Calu3 (cell line): ENCODE results near the gene ELMO1. TPM values are rescaled to one million over a fixed set of nuclear protein-coding genes. Genes with fewer than 3 reads are reported as not detected.
A peak's percentile ranks its signal among the peaks of the same experiment; 100 is the strongest.

ENCODE experiments used
- BruUV-seq: library from RNA; stranded (reverse); fragments of 400-500 nt; replicated peaks from 2 replicates; lab custom pipeline; 2021; lab: Mats Ljungman, UMichigan
- CTCF ChIA-PET: fragments of 300-600 bp; sonication (Branson Sonifier 250); formaldehyde crosslinking; loops from one replicate; lab custom pipeline; 2022; ENCODE audit warnings: antibody characterized with exemption; lab: Charles Lee
- DNase-seq: peaks from one replicate; pipeline ENCODE4 v3.0.0; 2022
- H3K27ac Mint-ChIP-seq: one replicate; pipeline ENCODE4 v1.8.0; 2022; ENCODE audit warnings: mixed read lengths; ENCODE audit not compliant: unreplicated experiment
- H3K27me3 Mint-ChIP-seq: one replicate; pipeline ENCODE4 v1.8.0; 2022; ENCODE audit warnings: mixed read lengths; ENCODE audit not compliant: unreplicated experiment
- H3K36me3 Mint-ChIP-seq: one replicate; pipeline ENCODE4 v1.8.0; 2022; ENCODE audit warnings: mild to moderate bottlenecking, moderate library complexity, mixed read lengths; ENCODE audit not compliant: insufficient read depth, unreplicated experiment
- H3K4me1 Mint-ChIP-seq: one replicate; pipeline ENCODE4 v1.8.0; 2022; ENCODE audit warnings: mild to moderate bottlenecking, low read depth, mixed read lengths; ENCODE audit not compliant: unreplicated experiment
- H3K4me3 Mint-ChIP-seq: one replicate; pipeline ENCODE4 v1.8.0; 2022; ENCODE audit warnings: mild to moderate bottlenecking, low read depth, moderate library complexity, mixed read lengths; ENCODE audit not compliant: unreplicated experiment
- H3K9me3 Mint-ChIP-seq: one replicate; pipeline ENCODE4 v1.8.0; 2022; ENCODE audit warnings: low read depth, mixed read lengths; ENCODE audit not compliant: unreplicated experiment
- CTCF ChIP-seq: fragments of 200-600 bp; IDR thresholded peaks from one replicate; pipeline ENCODE4 v1.8.0; 2022; ENCODE audit warnings: antibody characterized with exemption; ENCODE audit not compliant: unreplicated experiment
- intact Hi-C: fragments of 100-400 bp; cut with micrococcal nuclease; formaldehyde crosslinking; loops from one replicate; pipeline ENCODE4 v1.10.0; 2022; ENCODE audit not compliant: unreplicated experiment
- total RNA-seq: library from RNA; stranded (reverse); gene quantifications from 2 replicates; pipeline ENCODE4 v1.2.3, GENCODE V29; 2022

The ELMO1 gene
- total RNA-seq, 1 experiment from 2014 or later: not detected

GRCh38 chr7:37209195-37209594 lies 239.5 kb downstream of the ELMO1 start:
- Mint-ChIP-seq H3K27me3 (peaks cover 48% of the 10 kb centered on the region), H3K36me3 (no peaks in the 10 kb centered on the region), H3K4me1 (no peaks in the 10 kb centered on the region), H3K4me3 (no peak overlapping the region), H3K9me3 (no peaks in the 10 kb centered on the region), H3K27ac (no peak overlapping the region)
- no peak for DNase-seq
- no peak for TF ChIP-seq CTCF
- no TSS peak for BruUV-seq
- CTCF ChIA-PET: interaction anchor here (0.7 to 1.6 kb wide), 4 partner anchors 10 to 674 kb away, joined by 3 to 9 read pairs (median 4); no protein-coding TSS in a partner anchor
- intact Hi-C loops: loop anchor here (2.0 kb wide), 1 partner anchor 144 kb away; no protein-coding TSS in a partner anchor

- BruUV-seq: no TSS peak
- no peak overlapping the region for H3K27ac Mint-ChIP-seq
- H3K4me3 Mint-ChIP-seq: no peak overlapping the region
- peak; percentile 63 for DNase-seq
- no peaks in the 10 kb centered on the region for H3K4me1 Mint-ChIP-seq
- intact Hi-C loops: loop anchor here (1.0 to 2.0 kb wide), 4 partner anchors 144 to 625 kb away; no protein-coding TSS in a partner anchor
- CTCF ChIA-PET: interaction anchor here (0.7 to 1.6 kb wide), 4 partner anchors 10 to 624 kb away, joined by 3 to 9 read pairs (median 6); no protein-coding TSS in a partner anchor
- no peaks in the 10 kb centered on the region for H3K9me3 Mint-ChIP-seq
- H3K36me3 Mint-ChIP-seq: no peaks in the 10 kb centered on the region
- peak; percentile 48 for TF ChIP-seq CTCF
- peaks cover 48% of the 10 kb centered on the region for H3K27me3 Mint-ChIP-seq
Measured at GRCh38 chr7:37208528-37208927, 240.1 kb downstream of the ELMO1 start.

GRCh38 chr7:37206192-37206591 lies 242.5 kb downstream of the ELMO1 start:
- H3K4me3 Mint-ChIP-seq: no peak overlapping the region
- peaks cover 36% of the 10 kb centered on the region for H3K27me3 Mint-ChIP-seq
- CTCF ChIA-PET: interaction anchor here (0.6 kb wide), 2 partner anchors 449 to 713 kb away, joined by 3 to 4 read pairs; no protein-coding TSS in a partner anchor
- H3K36me3 Mint-ChIP-seq: no peaks in the 10 kb centered on the region
- no peaks in the 10 kb centered on the region for H3K9me3 Mint-ChIP-seq
- no TSS peak for BruUV-seq
- intact Hi-C loops: no loop called here
- H3K27ac Mint-ChIP-seq: no peak overlapping the region
- DNase-seq: no peak
- H3K4me1 Mint-ChIP-seq: no peaks in the 10 kb centered on the region
- TF ChIP-seq CTCF: no peak

- no peaks in the 10 kb centered on the region for H3K9me3 Mint-ChIP-seq
- intact Hi-C loops: no loop called here
- H3K4me3 Mint-ChIP-seq: no peak overlapping the region
- H3K4me1 Mint-ChIP-seq: no peaks in the 10 kb centered on the region
- peaks cover 33% of the 10 kb centered on the region for H3K27me3 Mint-ChIP-seq
- no TSS peak for BruUV-seq
- CTCF ChIA-PET: interaction anchor here (1.0 kb wide), 1 partner anchor 734 kb away, joined by 5 read pairs; no protein-coding TSS in a partner anchor
- no peak overlapping the region for H3K27ac Mint-ChIP-seq
- no peak for TF ChIP-seq CTCF
- H3K36me3 Mint-ChIP-seq: no peaks in the 10 kb centered on the region
- DNase-seq: no peak
Measured at GRCh38 chr7:37205451-37205850, 243.2 kb downstream of the ELMO1 start.
